HG03378 (cell line): ENCODE data around the gene ATP2C1.
"Not testable (repeated sequence)": the region's sequence is repeated elsewhere in the genome, so short reads cannot be mapped to it uniquely, and the experiment has no call there.

Source experiments
- ATAC-seq: cut with Tn5 transposase; IDR thresholded peaks from one replicate; pipeline ENCODE4 v1.9.1; 2021; ENCODE audit warnings: mild to moderate bottlenecking, moderate library complexity; ENCODE audit not compliant: unreplicated experiment

The ATP2C1 gene

GRCh38 chr3:130935761-130936492, 42.0 kb downstream of the ATP2C1 start:
- no peak for ATAC-seq

DNA sequence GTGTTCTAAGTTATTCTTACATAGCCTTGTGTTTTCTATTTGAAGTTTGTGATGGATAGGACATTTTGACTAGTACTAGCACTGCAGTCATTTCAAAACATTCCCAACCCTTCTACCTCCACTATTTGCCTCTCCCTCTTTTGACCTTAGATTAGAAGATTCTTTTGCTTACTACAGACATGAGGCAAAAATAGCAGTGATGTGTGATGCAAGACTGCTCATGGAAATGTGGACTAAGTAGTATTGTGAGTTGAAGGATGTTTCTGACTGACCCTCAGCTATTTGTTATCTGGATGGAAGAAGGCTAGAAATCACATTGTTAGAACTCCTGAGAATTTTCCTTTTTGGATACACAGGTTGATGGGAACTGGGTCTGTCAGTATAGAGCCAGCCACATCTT, 45.9 kb downstream of the ATP2C1 start:
- no peak for ATAC-seq

DNA sequence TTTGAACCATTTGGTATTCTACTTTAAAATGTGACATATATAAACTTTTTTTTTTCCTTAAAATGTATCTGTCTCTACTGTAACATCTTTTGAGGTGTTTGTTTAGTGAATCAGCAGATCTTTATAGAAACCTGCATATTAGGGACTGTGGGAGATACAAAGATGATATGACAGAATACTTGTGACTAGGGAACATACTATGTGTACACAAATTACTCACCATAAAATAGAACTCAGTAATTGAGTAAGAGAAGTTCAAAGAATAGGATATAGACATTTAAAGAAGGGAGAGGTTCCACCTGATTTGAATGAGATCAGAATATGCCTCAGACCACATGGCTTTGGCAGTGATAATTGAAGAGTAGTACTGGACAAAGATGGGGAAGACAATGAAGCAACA, 47.9 kb downstream of the ATP2C1 start:
- no peak for ATAC-seq

- ATAC-seq = no peak
Measured at GRCh38 chr3:130946882-130947281, 53.0 kb downstream of the ATP2C1 start.

- ATAC-seq = no peak
Measured at GRCh38 chr3:130948001-130948773, 54.3 kb downstream of the ATP2C1 start.

- ATAC-seq = peak; percentile 62
Measured at GRCh38 chr3:130948929-130949328, 55.0 kb downstream of the ATP2C1 start.

- ATAC-seq = no peak
Measured at GRCh38 chr3:130950124-130950523, 56.2 kb downstream of the ATP2C1 start.

DNA sequence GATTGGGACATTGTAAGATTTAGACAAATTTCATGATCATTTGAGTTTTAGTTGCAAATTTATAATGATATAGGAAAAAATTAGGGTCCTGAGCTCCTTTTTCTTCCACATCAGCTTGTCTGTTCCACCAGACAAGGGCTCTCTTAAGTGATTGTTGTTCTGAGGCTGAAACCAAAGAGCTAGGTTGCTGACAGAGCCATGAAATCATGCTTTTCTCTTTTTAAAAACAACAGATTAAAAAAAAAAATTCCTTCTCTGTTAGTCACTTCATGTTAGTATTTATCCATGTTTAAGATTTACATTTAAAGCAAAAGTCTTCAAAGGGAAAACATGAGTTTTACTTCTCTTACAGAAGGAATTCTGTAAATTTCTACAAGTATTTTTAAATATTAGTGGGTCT, 56.8 kb downstream of the ATP2C1 start:
- ATAC-seq = no peak

GRCh38 chr3:130955481-130955880, 61.6 kb downstream of the ATP2C1 start:
- no peak for ATAC-seq

DNA sequence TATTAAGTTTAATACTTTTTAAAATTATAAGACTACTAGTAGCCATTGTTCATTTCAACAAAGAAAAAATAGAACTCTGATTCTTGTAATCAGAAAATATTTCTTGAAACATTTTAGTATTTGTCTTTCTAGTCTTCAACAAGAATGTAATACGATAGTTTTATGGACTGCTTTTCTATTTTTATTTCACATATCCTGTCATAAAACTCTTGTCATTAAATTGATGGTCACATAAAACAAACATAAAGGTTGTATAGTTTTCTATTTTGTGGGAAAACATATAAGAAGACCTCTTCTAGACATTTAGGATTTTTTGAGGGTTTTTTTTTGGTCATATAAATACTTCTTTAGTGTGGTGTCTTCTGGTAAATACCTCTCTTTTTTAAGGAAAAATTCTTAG, 62.4 kb downstream of the ATP2C1 start:
- ATAC-seq = no peak

DNA sequence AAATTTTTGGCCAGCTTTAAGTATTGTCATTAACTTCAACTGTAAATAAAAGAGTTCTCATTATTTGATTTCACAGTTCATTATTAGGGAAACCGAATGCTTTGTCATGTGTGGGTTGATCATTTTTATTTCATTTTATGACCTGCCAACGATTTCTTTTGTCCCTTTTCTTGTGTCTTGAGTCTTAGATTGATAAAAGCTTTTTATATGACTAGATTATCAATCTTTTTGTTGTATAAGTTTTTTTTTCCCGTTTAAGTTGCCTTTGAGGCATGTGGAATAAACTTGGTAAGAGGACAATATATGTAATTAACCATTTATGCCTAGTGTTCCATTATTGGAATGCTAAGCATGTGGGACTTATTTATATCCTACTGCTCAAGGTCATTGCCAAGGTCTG, 62.8 kb downstream of the ATP2C1 start:
- no peak for ATAC-seq

- ATAC-seq = no peak
Measured at GRCh38 chr3:130960139-130960795, 66.4 kb downstream of the ATP2C1 start.

GRCh38 chr3:130961458-130961857, 67.6 kb downstream of the ATP2C1 start:
- no peak for ATAC-seq

- no peak for ATAC-seq
Measured at GRCh38 chr3:130963444-130963843, 69.6 kb downstream of the ATP2C1 start.

- no peak for ATAC-seq
Measured at GRCh38 chr3:130963878-130964277, 70.0 kb downstream of the ATP2C1 start.

DNA sequence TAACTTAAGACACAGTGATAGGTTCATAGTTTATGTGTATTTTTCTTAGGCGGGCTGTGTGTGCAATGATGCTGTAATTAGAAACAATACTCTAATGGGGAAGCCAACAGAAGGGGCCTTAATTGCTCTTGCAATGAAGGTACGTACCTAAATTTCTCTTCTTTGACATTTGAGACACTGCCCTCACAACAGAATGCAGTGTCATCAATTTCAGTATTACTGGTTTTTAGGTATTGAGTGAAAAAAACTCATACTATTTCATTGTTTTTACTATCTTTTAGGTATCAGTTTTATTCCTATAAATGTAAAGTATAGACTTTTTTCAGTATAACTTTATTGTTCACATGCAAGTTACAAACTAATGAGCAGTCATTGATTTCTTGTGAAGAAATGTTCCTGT, 73.4 kb downstream of the ATP2C1 start:
- ATAC-seq = no peak

GRCh38 chr3:130968221-130968620, 74.3 kb downstream of the ATP2C1 start:
- no peak for ATAC-seq

DNA sequence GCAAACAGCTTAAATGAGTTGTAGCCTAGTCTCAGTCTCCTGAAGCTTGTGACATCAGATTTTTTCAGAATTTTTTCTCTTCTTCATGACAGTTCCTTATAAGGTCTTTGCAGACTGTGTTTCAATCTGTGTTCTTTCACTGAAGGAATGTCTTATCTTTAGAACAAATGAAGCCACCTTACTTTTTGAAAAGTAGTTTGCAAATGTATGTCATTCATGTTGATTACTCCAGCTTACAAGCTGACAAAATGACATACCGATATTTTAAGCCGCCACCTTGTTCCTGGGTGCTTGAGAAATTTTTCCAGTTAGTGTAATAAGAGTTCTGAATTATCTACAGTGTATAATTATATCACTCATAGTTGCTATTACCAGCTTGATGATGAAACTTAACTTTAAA, 75.7 kb downstream of the ATP2C1 start:
- ATAC-seq = no peak

DNA sequence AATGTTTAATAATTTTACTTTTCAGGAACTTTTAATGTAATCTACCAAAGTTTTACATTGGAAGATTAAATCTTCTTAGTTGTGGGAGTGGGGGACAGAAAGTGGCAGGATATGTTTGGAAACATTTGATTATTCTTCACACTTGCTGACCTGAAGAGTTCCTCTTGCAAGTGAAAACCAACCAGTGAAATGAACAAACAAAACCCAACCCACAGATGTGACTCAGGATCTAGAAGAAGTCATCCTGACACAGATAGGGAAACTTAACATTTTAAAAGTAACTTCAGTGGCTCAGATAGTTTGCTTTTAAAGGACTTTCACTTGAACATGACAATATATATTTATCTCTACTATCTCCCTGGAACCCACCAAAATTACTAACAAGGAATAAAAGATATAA, 77.3 kb downstream of the ATP2C1 start:
- no peak for ATAC-seq

GRCh38 chr3:130972592-130972991, 78.7 kb downstream of the ATP2C1 start:
- not testable (repeated sequence) for ATAC-seq

DNA sequence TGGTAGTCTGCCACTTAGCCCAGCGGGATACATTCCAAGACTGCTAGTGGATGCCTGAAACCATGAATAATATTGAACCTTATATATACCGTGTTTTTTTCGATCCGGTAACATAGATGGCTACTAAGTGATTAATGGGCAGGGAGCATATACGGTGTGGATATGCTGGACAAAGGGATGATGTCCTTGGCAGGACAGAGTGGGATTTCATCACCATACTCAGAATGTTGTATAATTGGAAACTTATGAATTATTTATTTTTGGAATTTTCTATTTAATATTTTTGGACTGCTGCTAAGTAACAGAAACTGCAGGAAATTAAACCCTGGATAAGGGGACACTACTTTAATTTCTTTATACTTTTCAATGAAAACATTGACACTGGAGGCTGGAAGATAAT, 79.5 kb downstream of the ATP2C1 start:
- no peak for ATAC-seq

DNA sequence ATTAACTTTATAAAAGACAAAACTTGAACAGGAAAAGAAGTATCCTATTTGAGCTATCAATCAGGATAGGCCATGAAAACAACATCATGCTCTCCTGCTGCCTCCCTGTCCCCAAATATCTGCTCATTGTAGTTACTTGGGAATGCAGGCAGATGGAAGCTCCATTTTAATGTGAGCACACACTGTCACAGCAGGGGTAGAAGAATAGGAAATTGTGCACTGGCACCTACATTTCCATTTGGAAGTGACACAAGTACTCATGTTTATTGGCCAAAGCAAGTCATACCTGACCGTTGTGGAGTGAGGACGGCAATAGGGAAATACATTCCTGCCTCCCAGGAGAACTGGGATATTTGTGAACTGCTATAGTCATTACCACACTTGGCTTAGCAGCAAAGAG, 80.3 kb downstream of the ATP2C1 start:
- ATAC-seq = no peak
